Esophagus squamous epithelium (tissue), 4 donors: ENCODE measurements around the gene RTL5.

Experiments
- CTCF ChIP-seq, 6 experiments: fragments of 450-650 bp in 4 of 6; fragments of 200-600 bp in 2 of 6; sonication (generic) in 2 of 6; IDR thresholded peaks; one replicate each; pipeline ENCODE4 v1.5.1; 2016 to 2019; ENCODE audit warnings: antibody characterized with exemption in 6 of 6, mild to moderate bottlenecking in 4 of 6, moderate library complexity in 4 of 6
- POLR2A ChIP-seq, 4 donors: fragments of 450-650 bp; IDR thresholded peaks; one replicate each; pipeline ENCODE4 v1.6.1; 2017; ENCODE audit warnings: antibody characterized with exemption in 4 of 4, mild to moderate bottlenecking in 4 of 4, moderate library complexity in 3 of 4

GRCh38 chrX:72100824-72101351 is 30.8 kb downstream of the RTL5 start:
- TF ChIP-seq POLR2A (IDR thresholded peaks at IDR 0.05) (no peak), CTCF (IDR thresholded peaks at IDR 0.05) (no peak)
